GM10248 (cell line): ENCODE data around the gene TBC1D5.

Experiments used
- CTCF ChIA-PET: fragments of 300-600 bp; sonication (Branson Sonifier 250); formaldehyde crosslinking; extraction: SDS; loops from one replicate; lab custom pipeline; 2021; ENCODE audit warnings: antibody characterized with exemption; lab: Yijun Ruan, JAX
- POLR2A ChIA-PET: fragments of 350-650 bp; sonication (Branson Sonifier 250); formaldehyde crosslinking; extraction: SDS; loops from one replicate; lab custom pipeline; 2020; ENCODE audit warnings: antibody characterized with exemption; lab: Yijun Ruan, JAX
- DNase-seq: peaks from one replicate; pipeline ENCODE4 v3.0.0; 2012; ENCODE audit errors: extremely low spot score
- CTCF ChIP-seq: IDR thresholded peaks from 2 replicates; pipeline ENCODE4 v1.5.1; 2012; ENCODE audit warnings: mild to moderate bottlenecking, low read depth; ENCODE audit errors: extremely low read depth, missing control alignments, control extremely low read depth

The TBC1D5 gene

DNA sequence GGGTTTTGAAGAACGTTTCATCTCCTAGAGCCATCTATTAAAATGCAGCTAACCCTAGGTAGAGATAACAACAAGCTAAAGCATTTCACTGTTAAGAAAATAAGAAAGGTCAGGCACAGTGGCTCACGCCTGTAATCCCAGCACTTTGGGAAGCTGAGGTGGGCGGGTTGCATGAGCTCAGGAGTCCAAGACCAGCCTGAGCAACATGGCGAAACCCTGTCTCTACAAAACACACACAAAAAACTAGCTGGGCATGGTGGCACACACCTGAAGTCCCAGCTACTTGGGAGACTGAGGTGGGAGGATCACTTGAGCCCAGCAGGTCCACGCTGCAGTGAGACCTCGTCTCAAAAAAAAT lies 5.4 kb upstream of the TBC1D5 start:
- ChIA-PET POLR2A (no interaction called here), CTCF (interaction anchor here (1.4 to 2.6 kb wide), 2 partner anchors 93 to 221 kb away, joined by 3 to 8 read pairs; no protein-coding TSS in a partner anchor)
- TF ChIP-seq CTCF: no peak
- DNase-seq: no peak

GRCh38 chr3:17747174-17747889 lies 4.9 kb upstream of the TBC1D5 start:
- DNase-seq: peak; percentile 68
- CTCF ChIA-PET: interaction anchor here (1.4 to 2.6 kb wide), 3 partner anchors 20 to 220 kb away, joined by 3 to 8 read pairs (median 3); no protein-coding TSS in a partner anchor
- POLR2A ChIA-PET: no interaction called here
- no peak for TF ChIP-seq CTCF

GRCh38 chr3:17745894-17746293 lies 3.5 kb upstream of the TBC1D5 start:
- no peak for DNase-seq
- POLR2A ChIA-PET: no interaction called here
- CTCF ChIA-PET: interaction anchor here (1.0 to 2.6 kb wide), 2 partner anchors 16 to 95 kb away, joined by 4 to 8 read pairs; no protein-coding TSS in a partner anchor
- no peak for TF ChIP-seq CTCF

GRCh38 chr3:17745301-17745700 lies 2.9 kb upstream of the TBC1D5 start:
- CTCF ChIA-PET: interaction anchor here (2.6 kb wide), 1 partner anchor 96 kb away, joined by 8 read pairs; no protein-coding TSS in a partner anchor
- no peak for DNase-seq
- TF ChIP-seq CTCF: no peak
- POLR2A ChIA-PET: no interaction called here

DNA sequence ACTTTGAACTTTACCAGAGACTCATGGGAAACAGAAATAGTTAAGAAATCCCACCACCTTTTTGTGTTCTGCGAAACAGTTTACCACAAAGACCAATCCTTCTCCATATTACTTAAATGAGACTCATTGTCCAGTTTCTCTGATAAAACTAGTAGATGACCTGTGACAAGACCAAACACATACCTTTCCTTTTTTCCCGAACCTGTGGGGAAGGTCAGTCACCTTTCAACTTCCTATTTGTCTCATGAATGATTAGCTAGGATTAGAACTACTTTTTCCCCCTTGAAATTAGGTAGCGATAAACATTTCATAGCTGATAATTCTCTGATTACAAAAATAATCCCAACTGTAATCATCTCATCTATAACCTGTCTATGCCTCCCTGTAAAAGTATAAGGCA lies 2.3 kb upstream of the TBC1D5 start:
- DNase-seq: no peak
- ChIA-PET CTCF (no interaction called here), POLR2A (no interaction called here)
- no peak for TF ChIP-seq CTCF

DNA sequence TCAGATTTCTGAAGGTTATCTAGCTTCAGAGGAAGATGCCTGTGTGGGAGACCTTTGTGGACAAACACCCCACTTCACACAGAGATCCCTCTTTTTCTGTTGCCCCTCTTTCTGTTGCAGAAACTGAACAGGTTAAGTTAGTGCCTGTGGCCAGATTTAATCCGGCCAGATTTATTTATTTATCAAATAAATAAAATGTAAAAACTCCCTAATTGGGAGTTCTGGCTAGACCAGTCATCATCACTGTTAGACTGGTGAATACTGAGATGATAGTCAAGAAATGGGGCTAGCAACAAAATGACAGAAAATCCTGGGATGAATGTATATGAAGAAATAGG lies 1.2 kb upstream of the TBC1D5 start:
- ChIA-PET POLR2A (no interaction called here), CTCF (interaction anchor here (0.8 to 1.4 kb wide), 3 partner anchors 12 to 99 kb away, joined by 3 read pairs; no protein-coding TSS in a partner anchor)
- DNase-seq: no peak
- no peak for TF ChIP-seq CTCF
